T-cell (primary cell): ENCODE results near the gene KCNQ5. TPM values are rescaled to one million over a fixed set of nuclear protein-coding genes. Genes with fewer than 3 reads are reported as not detected.

Experiments used
- ATAC-seq, 4 experiments: fragments of 200-7000 bp in 3 of 4; fragments of 150-1000 bp in 1 of 4; cut with Tn5 transposase; replicated peaks in 1 of 4; 1 replicate in 3 of 4; 2 replicates in 1 of 4; pipeline ENCODE4 v1.10.0; 2021; ENCODE audit warnings: moderate library complexity in 3 of 4, mild to moderate bottlenecking in 2 of 4, moderate number of reproducible peaks in 1 of 4
- CTCF ChIA-PET, 2 donors: fragments of 300-600 bp; sonication (Branson Sonifier 250); formaldehyde crosslinking; loops; one replicate each; lab custom pipeline; 2022; ENCODE audit warnings: antibody characterized with exemption in 2 of 2; lab: Charles Lee
- POLR2A ChIA-PET, 2 donors: fragments of 300-600 bp; sonication (Branson Sonifier 250); formaldehyde crosslinking; loops; one replicate each; lab custom pipeline; 2022; ENCODE audit warnings: antibody characterized with exemption in 2 of 2; lab: Charles Lee
- DNase-seq, 35 experiments: peaks; one replicate each; pipeline versions ENCODE4 v3.0.0 to v3.0.0-alpha.2; 2013 to 2023
- H3K27ac ChIP-seq: one replicate; pipeline ENCODE4 v1.5.1; 2013; ENCODE audit warnings: low read length
- H3K27me3 ChIP-seq, 2 experiments: replicated peaks in 1 of 2; 1 replicate in 1 of 2; 2 replicates in 1 of 2; pipeline versions ENCODE4 v1.6.1 to v1.7.0; 2013; ENCODE audit warnings: low read length in 1 of 2, mixed read lengths in 1 of 2; ENCODE audit not compliant: control insufficient read depth in 2 of 2, insufficient read depth in 2 of 2; ENCODE audit errors: extremely low read depth in 1 of 2
- H3K36me3 ChIP-seq, 2 donors: 1 replicate in 1 of 2; 2 replicates in 1 of 2; pipeline versions ENCODE4 v1.6.1 to v1.7.0; 2013; ENCODE audit warnings: low read length in 1 of 2; ENCODE audit not compliant: control insufficient read depth in 2 of 2, insufficient read depth in 1 of 2; ENCODE audit errors: extremely low read depth in 1 of 2
- H3K4me1 ChIP-seq, 2 experiments: 1 replicate in 1 of 2; 2 replicates in 1 of 2; pipeline versions ENCODE4 v1.6.1 to v1.7.0; 2013; ENCODE audit warnings: low read length in 2 of 2, mixed read lengths in 1 of 2; ENCODE audit not compliant: insufficient read depth in 2 of 2, control insufficient read depth in 1 of 2; ENCODE audit errors: extremely low read depth in 1 of 2
- H3K4me3 ChIP-seq, 2 donors: 1 replicate in 1 of 2; 2 replicates in 1 of 2; pipeline versions ENCODE4 v1.5.1 to v1.7.0; 2013; ENCODE audit warnings: mild to moderate bottlenecking in 2 of 2, low read length in 1 of 2, moderate library complexity in 1 of 2; ENCODE audit not compliant: control insufficient read depth in 1 of 2; ENCODE audit errors: extremely low read depth in 1 of 2
- H3K9me3 ChIP-seq: 2 replicates; pipeline ENCODE4 v1.7.0; 2013
- H3K27ac Mint-ChIP-seq, 2 donors: one replicate each; pipeline ENCODE4 v1.8.0; 2020 to 2021; ENCODE audit warnings: mild to moderate bottlenecking in 2 of 2, mixed read lengths in 2 of 2
- H3K27me3 Mint-ChIP-seq, 2 donors: one replicate each; pipeline ENCODE4 v1.8.0; 2021 to 2022; ENCODE audit warnings: mixed read lengths in 2 of 2
- H3K36me3 Mint-ChIP-seq: one replicate; pipeline ENCODE4 v1.8.0; 2021; ENCODE audit warnings: mixed read lengths
- H3K4me1 Mint-ChIP-seq, 3 donors: one replicate each; pipeline ENCODE4 v1.8.0; 2020 to 2022; ENCODE audit warnings: mixed read lengths in 3 of 3, mild to moderate bottlenecking in 1 of 3
- H3K4me3 Mint-ChIP-seq, 3 donors: one replicate each; pipeline ENCODE4 v1.8.0; 2020 to 2022; ENCODE audit warnings: mild to moderate bottlenecking in 3 of 3, mixed read lengths in 3 of 3, moderate library complexity in 3 of 3
- H3K9me3 Mint-ChIP-seq, 3 donors: one replicate each; pipeline ENCODE4 v1.8.0; 2020 to 2022; ENCODE audit warnings: mixed read lengths in 3 of 3
- WGBS: methylation state at CpG from one replicate; pipeline ENCODE4 v1.1.5; 2013; ENCODE audit warnings: missing lambda C conversion rate; ENCODE audit not compliant: insufficient coverage; 5-methylcytosine and 5-hydroxymethylcytosine counted together
- total RNA-seq, 35 experiments: library from RNA in 6 of 35; stranded (reverse) in 6 of 35; fragments of 120-200 nt in 1 of 35; gene quantifications; one replicate each; pipeline versions ENCODE4 v1.2.1 to v1.2.4 and lab custom pipeline; 2013 to 2026

KCNQ5 gene
- total RNA-seq, 5 donors from 2014 or later (not counting 1 experiment from before 2014, with no cell fraction given): 3.5 to 5.3 (median 4.3) TPM

- H3K4me1 Mint-ChIP-seq: no peaks in the 10 kb centered on the region
- DNase-seq (no peak), ATAC-seq (no peak)
- H3K9me3 ChIP-seq: no peaks in the 10 kb centered on the region
- no peak overlapping the region for H3K4me3 ChIP-seq
- peaks cover 0 to 22% (median 5%) of the 10 kb centered on the region in 3 donors for H3K9me3 Mint-ChIP-seq
- H3K27ac Mint-ChIP-seq: no peak overlapping the region
- no peaks in the 10 kb centered on the region for H3K4me1 ChIP-seq
- H3K4me3 Mint-ChIP-seq: no peak overlapping the region
- H3K36me3 ChIP-seq: no peaks in the 10 kb centered on the region
- POLR2A ChIA-PET: interaction anchor here in 1 of 2 donors (0.5 kb wide), 1 partner anchor 391 kb away, joined by 4 read pairs; no protein-coding TSS in a partner anchor
- no peaks in the 10 kb centered on the region for H3K27me3 ChIP-seq
- WGBS: 60% methylated on average over 1 of the region's 4 CpGs
- no peak overlapping the region for H3K27ac ChIP-seq
- CTCF ChIA-PET: no interaction called here
- peaks cover 9% of the 10 kb centered on the region for H3K36me3 Mint-ChIP-seq
- no peaks in the 10 kb centered on the region for H3K27me3 Mint-ChIP-seq
Measured at GRCh38 chr6:73036689-73037088, 414.8 kb downstream of the KCNQ5 start.

- CTCF ChIA-PET: no interaction called here
- no peaks in the 10 kb centered on the region for H3K27me3 Mint-ChIP-seq
Measured at GRCh38 chr6:73041051-73041450, 419.2 kb downstream of the KCNQ5 start.

GRCh38 chr6:73042892-73043291 lies 421.0 kb downstream of the KCNQ5 start:
- H3K4me3 ChIP-seq: no peak overlapping the region
- Mint-ChIP-seq H3K27me3 (no peaks in the 10 kb centered on the region), H3K36me3 (peaks cover 28% of the 10 kb centered on the region), H3K27ac (no peak overlapping the region), H3K4me1 (no peaks in the 10 kb centered on the region), H3K4me3 (no peak overlapping the region), H3K9me3 (peaks cover 0 to 18% (median 5%) of the 10 kb centered on the region in 3 donors)
- CTCF ChIA-PET: no interaction called here
- no peak overlapping the region for H3K27ac ChIP-seq
- H3K36me3 ChIP-seq: no peaks in the 10 kb centered on the region
- no peaks in the 10 kb centered on the region for H3K27me3 ChIP-seq
- no peaks in the 10 kb centered on the region for H3K4me1 ChIP-seq
- ATAC-seq (no peak), DNase-seq (no peak)
- POLR2A ChIA-PET: no interaction called here
- WGBS: no CpG with 5 or more reads among the region's 1 CpG
- no peaks in the 10 kb centered on the region for H3K9me3 ChIP-seq

More at GRCh38 chr6:73041051-73041450, 419.2 kb downstream of the KCNQ5 start:
- Mint-ChIP-seq H3K9me3 (peaks cover 0 to 22% (median 5%) of the 10 kb centered on the region in 3 donors), H3K36me3 (peaks cover 28% of the 10 kb centered on the region), H3K4me3 (no peak overlapping the region), H3K27ac (no peak overlapping the region), H3K4me1 (no peaks in the 10 kb centered on the region)
- H3K27me3 ChIP-seq: no peaks in the 10 kb centered on the region
- H3K27ac ChIP-seq: no peak overlapping the region
- no peaks in the 10 kb centered on the region for H3K4me1 ChIP-seq
- POLR2A ChIA-PET: no interaction called here
- WGBS: 100% methylated on average over 2 of the region's 3 CpGs
- H3K9me3 ChIP-seq: no peaks in the 10 kb centered on the region
- no peak for DNase-seq
- no peak for ATAC-seq
- no peaks in the 10 kb centered on the region for H3K36me3 ChIP-seq
- H3K4me3 ChIP-seq: no peak overlapping the region

GRCh38 chr6:73043446-73043845 lies 421.6 kb downstream of the KCNQ5 start:
- H3K27me3 Mint-ChIP-seq: no peaks in the 10 kb centered on the region
- peaks cover 28% of the 10 kb centered on the region for H3K36me3 Mint-ChIP-seq

GRCh38 chr6:73045609-73046008 lies 423.7 kb downstream of the KCNQ5 start:
- POLR2A ChIA-PET: no interaction called here
- H3K4me1 Mint-ChIP-seq: no peaks in the 10 kb centered on the region
- 100% methylated on average over 1 of the region's 2 CpGs for WGBS

More at GRCh38 chr6:73043446-73043845, 421.6 kb downstream of the KCNQ5 start:
- Histone ChIP-seq H3K27ac (no peak overlapping the region), H3K4me3 (no peak overlapping the region), H3K27me3 (no peaks in the 10 kb centered on the region), H3K4me1 (no peaks in the 10 kb centered on the region), H3K9me3 (no peaks in the 10 kb centered on the region), H3K36me3 (no peaks in the 10 kb centered on the region)
- ChIA-PET POLR2A (no interaction called here), CTCF (no interaction called here)
- Mint-ChIP-seq H3K27ac (no peak overlapping the region), H3K4me3 (no peak overlapping the region), H3K9me3 (peaks cover 0 to 14% (median 5%) of the 10 kb centered on the region in 3 donors), H3K4me1 (no peaks in the 10 kb centered on the region)
- WGBS: 100% methylated on average over 1 of the region's 1 CpG
- no peak for DNase-seq
- ATAC-seq: no peak

GRCh38 chr6:73047801-73048200 lies 425.9 kb downstream of the KCNQ5 start:
- Mint-ChIP-seq H3K9me3 (no peaks in the 10 kb centered on the region), H3K36me3 (peaks cover 10% of the 10 kb centered on the region), H3K27ac (no peak overlapping the region), H3K27me3 (no peaks in the 10 kb centered on the region), H3K4me1 (no peaks in the 10 kb centered on the region), H3K4me3 (no peak overlapping the region)
- DNase-seq (no peak), ATAC-seq (no peak)
- Histone ChIP-seq H3K36me3 (no peaks in the 10 kb centered on the region), H3K4me3 (no peak overlapping the region), H3K27ac (no peak overlapping the region), H3K27me3 (no peaks in the 10 kb centered on the region), H3K9me3 (no peaks in the 10 kb centered on the region), H3K4me1 (no peaks in the 10 kb centered on the region)
- no CpG with 5 or more reads among the region's 2 CpGs for WGBS
- CTCF ChIA-PET: no interaction called here
- POLR2A ChIA-PET: no interaction called here

More at GRCh38 chr6:73045609-73046008, 423.7 kb downstream of the KCNQ5 start:
- CTCF ChIA-PET: no interaction called here
- Histone ChIP-seq H3K9me3 (no peaks in the 10 kb centered on the region), H3K27ac (no peak overlapping the region), H3K36me3 (no peaks in the 10 kb centered on the region), H3K4me3 (no peak overlapping the region), H3K27me3 (no peaks in the 10 kb centered on the region), H3K4me1 (no peaks in the 10 kb centered on the region)
- no peaks in the 10 kb centered on the region for H3K27me3 Mint-ChIP-seq
- DNase-seq (no peak), ATAC-seq (no peak)
- peaks cover 20% of the 10 kb centered on the region for H3K36me3 Mint-ChIP-seq
- no peaks in the 10 kb centered on the region for H3K9me3 Mint-ChIP-seq
- no peak overlapping the region for H3K27ac Mint-ChIP-seq
- H3K4me3 Mint-ChIP-seq: no peak overlapping the region
